Activated CD8-positive, alpha-beta memory T cell treated with anti-CD3 and anti-CD28 coated beads for 24 hours (primary cell): ENCODE data around the gene KRTAP4-4.
"Not testable (repeated sequence)": the region's sequence is repeated elsewhere in the genome, so short reads cannot be mapped to it uniquely, and the experiment has no call there.

Source experiments
- DNase-seq: peaks from one replicate; pipeline ENCODE4 v3.0.0-alpha.2; 2020

KRTAP4-4 gene

GRCh38 chr17:41147531-41148204, 12.9 kb downstream of the KRTAP4-4 start:
- no peak for DNase-seq

GRCh38 chr17:41145261-41145660, 15.3 kb downstream of the KRTAP4-4 start:
- DNase-seq, result no peak

- no peak for DNase-seq
Observed at GRCh38 chr17:41144846-41145245, 15.7 kb downstream of the KRTAP4-4 start.

- no peak for DNase-seq
Observed at GRCh38 chr17:41141361-41141760, 19.2 kb downstream of the KRTAP4-4 start.

- no peak for DNase-seq
Observed at GRCh38 chr17:41140360-41141131, 20.0 kb downstream of the KRTAP4-4 start, which contains the start of gene KRTAP4-6. KRTAP4-6 (minus strand) TSS chr17:41140544; CDS start chr17:41140487, 57 bp downstream.

- not testable (repeated sequence) for DNase-seq
Observed at GRCh38 chr17:41139865-41140264, 20.7 kb downstream of the KRTAP4-4 start.

- DNase-seq, result no peak
Observed at GRCh38 chr17:41133880-41134735, 26.4 kb downstream of the KRTAP4-4 start.

GRCh38 chr17:41131979-41132378, 28.6 kb downstream of the KRTAP4-4 start:
- DNase-seq, result no peak

- DNase-seq, result no peak
Observed at GRCh38 chr17:41127371-41127770, 33.2 kb downstream of the KRTAP4-4 start.

- no peak for DNase-seq
Observed at GRCh38 chr17:41126412-41126811, 34.1 kb downstream of the KRTAP4-4 start.

GRCh38 chr17:41125064-41125463, 35.5 kb downstream of the KRTAP4-4 start:
- DNase-seq, result no peak

GRCh38 chr17:41123991-41124371, 36.6 kb downstream of the KRTAP4-4 start, which contains the start of gene KRTAP4-12:
KRTAP4-12 (minus strand) TSS chr17:41124182; CDS start chr17:41124122, 60 bp downstream.
- not testable (repeated sequence) for DNase-seq

- DNase-seq, result not testable (repeated sequence)
Observed at GRCh38 chr17:41123292-41123990, 37.1 kb downstream of the KRTAP4-4 start.

GRCh38 chr17:41121742-41122141, 38.8 kb downstream of the KRTAP4-4 start:
- DNase-seq, result no peak

GRCh38 chr17:41119696-41120690, 40.6 kb downstream of the KRTAP4-4 start:
- DNase-seq, result not testable (repeated sequence)

- no peak for DNase-seq
Observed at GRCh38 chr17:41118721-41119120, 41.8 kb downstream of the KRTAP4-4 start.

- DNase-seq, result not testable (repeated sequence)
Observed at GRCh38 chr17:41117846-41118386, 42.6 kb downstream of the KRTAP4-4 start, which contains the start of gene KRTAP4-11. KRTAP4-11 (minus strand) TSS chr17:41118373; CDS start chr17:41118315, 58 bp downstream.

GRCh38 chr17:41116297-41116696, 44.3 kb downstream of the KRTAP4-4 start:
- DNase-seq, result no peak

GRCh38 chr17:41111151-41111885, 49.2 kb downstream of the KRTAP4-4 start:
- DNase-seq, result no peak
